ENCODE results near the gene C9orf72. TPM values are rescaled to one million over a fixed set of nuclear protein-coding genes. Genes with fewer than 3 reads are reported as not detected.
"Not testable (repeated sequence)": the region's sequence is repeated elsewhere in the genome, so short reads cannot be mapped to it uniquely, and the experiment has no call there.

C9orf72 gene
- total RNA-seq, 1 donor from 2014 or later, result 10.2 TPM

- Mint-ChIP-seq H3K27me3 (ENCODE audit: unreplicated experiment) (peaks cover 18% of the 10 kb centered on the region), H3K4me3 (ENCODE audit: unreplicated experiment) (no peak overlapping the region), H3K4me1 (ENCODE audit: unreplicated experiment) (no peaks in the 10 kb centered on the region), H3K9me3 (ENCODE audit: unreplicated experiment) (no peaks in the 10 kb centered on the region), H3K27ac (ENCODE audit: unreplicated experiment) (no peak overlapping the region), H3K36me3 (ENCODE audit: unreplicated experiment) (no peaks in the 10 kb centered on the region)
- no peak for DNase-seq (ENCODE audit: extremely low spot score, unreplicated experiment)
- no peak for TF ChIP-seq CTCF (IDR thresholded peaks at IDR 0.05)
Measured at GRCh38 chr9:27614551-27614950, 41.3 kb upstream of the C9orf72 start.

- not testable (repeated sequence) for DNase-seq (ENCODE audit: extremely low spot score, unreplicated experiment); H3K4me1 Mint-ChIP-seq (ENCODE audit: unreplicated experiment); H3K9me3 Mint-ChIP-seq (ENCODE audit: unreplicated experiment); H3K36me3 Mint-ChIP-seq (ENCODE audit: unreplicated experiment); H3K27ac Mint-ChIP-seq (ENCODE audit: unreplicated experiment); H3K4me3 Mint-ChIP-seq (ENCODE audit: unreplicated experiment)
- H3K27me3 Mint-ChIP-seq (ENCODE audit: unreplicated experiment), result peaks cover 22% of the 10 kb centered on the region
Measured at GRCh38 chr9:27612036-27612435, 38.8 kb upstream of the C9orf72 start.

- H3K36me3 Mint-ChIP-seq (ENCODE audit: unreplicated experiment), result no peaks in the 10 kb centered on the region
- no peak overlapping the region for H3K27ac Mint-ChIP-seq (ENCODE audit: unreplicated experiment)
- peaks cover 22% of the 10 kb centered on the region for H3K27me3 Mint-ChIP-seq (ENCODE audit: unreplicated experiment)
- TF ChIP-seq CTCF (IDR thresholded peaks at IDR 0.05), result no peak
- H3K9me3 Mint-ChIP-seq (ENCODE audit: unreplicated experiment), result no peaks in the 10 kb centered on the region
- no peak overlapping the region for H3K4me3 Mint-ChIP-seq (ENCODE audit: unreplicated experiment)
- H3K4me1 Mint-ChIP-seq (ENCODE audit: unreplicated experiment), result no peaks in the 10 kb centered on the region
- DNase-seq (ENCODE audit: extremely low spot score, unreplicated experiment), result no peak
Measured at GRCh38 chr9:27610622-27611021, 37.3 kb upstream of the C9orf72 start.

GRCh38 chr9:27602954-27603353 lies 29.7 kb upstream of the C9orf72 start:
- H3K27ac Mint-ChIP-seq (ENCODE audit: unreplicated experiment), result no peak overlapping the region
- no peaks in the 10 kb centered on the region for H3K4me1 Mint-ChIP-seq (ENCODE audit: unreplicated experiment)
- H3K9me3 Mint-ChIP-seq (ENCODE audit: unreplicated experiment), result no peaks in the 10 kb centered on the region
- no peak for DNase-seq (ENCODE audit: extremely low spot score, unreplicated experiment)
- peaks cover 29% of the 10 kb centered on the region for H3K27me3 Mint-ChIP-seq (ENCODE audit: unreplicated experiment)
- H3K4me3 Mint-ChIP-seq (ENCODE audit: unreplicated experiment), result no peak overlapping the region
- H3K36me3 Mint-ChIP-seq (ENCODE audit: unreplicated experiment), result no peaks in the 10 kb centered on the region
- no peak for TF ChIP-seq CTCF (IDR thresholded peaks at IDR 0.05)

- H3K4me3 Mint-ChIP-seq (ENCODE audit: unreplicated experiment), result no peak overlapping the region
Measured at GRCh38 chr9:27602142-27602861, 29.0 kb upstream of the C9orf72 start.

More at GRCh38 chr9:27602142-27602861, 29.0 kb upstream of the C9orf72 start:
- no peaks in the 10 kb centered on the region for H3K4me1 Mint-ChIP-seq (ENCODE audit: unreplicated experiment)
- no peaks in the 10 kb centered on the region for H3K36me3 Mint-ChIP-seq (ENCODE audit: unreplicated experiment)
- H3K27me3 Mint-ChIP-seq (ENCODE audit: unreplicated experiment), result peaks cover 29% of the 10 kb centered on the region
- no peak for TF ChIP-seq CTCF (IDR thresholded peaks at IDR 0.05)
- H3K27ac Mint-ChIP-seq (ENCODE audit: unreplicated experiment), result no peak overlapping the region
- DNase-seq (ENCODE audit: extremely low spot score, unreplicated experiment), result no peak
- H3K9me3 Mint-ChIP-seq (ENCODE audit: unreplicated experiment), result no peaks in the 10 kb centered on the region
